T-cell (primary cell): ENCODE data around the gene TMCO2. TPM values are rescaled to one million over a fixed set of nuclear protein-coding genes. Genes with fewer than 3 reads are reported as not detected.
A peak's percentile ranks its signal among the peaks of the same experiment; 100 is the strongest.

Experiments used
- ATAC-seq, 4 experiments: fragments of 200-7000 bp in 3 of 4; fragments of 150-1000 bp in 1 of 4; cut with Tn5 transposase; replicated peaks in 1 of 4; 1 replicate in 3 of 4; 2 replicates in 1 of 4; pipeline ENCODE4 v1.10.0; 2021; ENCODE audit warnings: moderate library complexity in 3 of 4, mild to moderate bottlenecking in 2 of 4, moderate number of reproducible peaks in 1 of 4
- CTCF ChIA-PET, 2 donors: fragments of 300-600 bp; sonication (Branson Sonifier 250); formaldehyde crosslinking; loops; one replicate each; lab custom pipeline; 2022; ENCODE audit warnings: antibody characterized with exemption in 2 of 2; lab: Charles Lee
- POLR2A ChIA-PET, 2 donors: fragments of 300-600 bp; sonication (Branson Sonifier 250); formaldehyde crosslinking; loops; one replicate each; lab custom pipeline; 2022; ENCODE audit warnings: antibody characterized with exemption in 2 of 2; lab: Charles Lee
- DNase-seq, 35 experiments: peaks; one replicate each; pipeline versions ENCODE4 v3.0.0 to v3.0.0-alpha.2; 2013 to 2023
- H3K27ac ChIP-seq: one replicate; pipeline ENCODE4 v1.5.1; 2013; ENCODE audit warnings: low read length
- H3K27me3 ChIP-seq, 2 experiments: replicated peaks in 1 of 2; 1 replicate in 1 of 2; 2 replicates in 1 of 2; pipeline versions ENCODE4 v1.6.1 to v1.7.0; 2013; ENCODE audit warnings: low read length in 1 of 2, mixed read lengths in 1 of 2; ENCODE audit not compliant: control insufficient read depth in 2 of 2, insufficient read depth in 2 of 2; ENCODE audit errors: extremely low read depth in 1 of 2
- H3K36me3 ChIP-seq, 2 donors: 1 replicate in 1 of 2; 2 replicates in 1 of 2; pipeline versions ENCODE4 v1.6.1 to v1.7.0; 2013; ENCODE audit warnings: low read length in 1 of 2; ENCODE audit not compliant: control insufficient read depth in 2 of 2, insufficient read depth in 1 of 2; ENCODE audit errors: extremely low read depth in 1 of 2
- H3K4me1 ChIP-seq, 2 experiments: 1 replicate in 1 of 2; 2 replicates in 1 of 2; pipeline versions ENCODE4 v1.6.1 to v1.7.0; 2013; ENCODE audit warnings: low read length in 2 of 2, mixed read lengths in 1 of 2; ENCODE audit not compliant: insufficient read depth in 2 of 2, control insufficient read depth in 1 of 2; ENCODE audit errors: extremely low read depth in 1 of 2
- H3K4me3 ChIP-seq, 2 donors: 1 replicate in 1 of 2; 2 replicates in 1 of 2; pipeline versions ENCODE4 v1.5.1 to v1.7.0; 2013; ENCODE audit warnings: mild to moderate bottlenecking in 2 of 2, low read length in 1 of 2, moderate library complexity in 1 of 2; ENCODE audit not compliant: control insufficient read depth in 1 of 2; ENCODE audit errors: extremely low read depth in 1 of 2
- H3K9me3 ChIP-seq: 2 replicates; pipeline ENCODE4 v1.7.0; 2013
- H3K27ac Mint-ChIP-seq, 2 donors: one replicate each; pipeline ENCODE4 v1.8.0; 2020 to 2021; ENCODE audit warnings: mild to moderate bottlenecking in 2 of 2, mixed read lengths in 2 of 2
- H3K27me3 Mint-ChIP-seq, 2 donors: one replicate each; pipeline ENCODE4 v1.8.0; 2021 to 2022; ENCODE audit warnings: mixed read lengths in 2 of 2
- H3K36me3 Mint-ChIP-seq: one replicate; pipeline ENCODE4 v1.8.0; 2021; ENCODE audit warnings: mixed read lengths
- H3K4me1 Mint-ChIP-seq, 3 donors: one replicate each; pipeline ENCODE4 v1.8.0; 2020 to 2022; ENCODE audit warnings: mixed read lengths in 3 of 3, mild to moderate bottlenecking in 1 of 3
- H3K4me3 Mint-ChIP-seq, 3 donors: one replicate each; pipeline ENCODE4 v1.8.0; 2020 to 2022; ENCODE audit warnings: mild to moderate bottlenecking in 3 of 3, mixed read lengths in 3 of 3, moderate library complexity in 3 of 3
- H3K9me3 Mint-ChIP-seq, 3 donors: one replicate each; pipeline ENCODE4 v1.8.0; 2020 to 2022; ENCODE audit warnings: mixed read lengths in 3 of 3
- WGBS: methylation state at CpG from one replicate; pipeline ENCODE4 v1.1.5; 2013; ENCODE audit warnings: missing lambda C conversion rate; ENCODE audit not compliant: insufficient coverage; 5-methylcytosine and 5-hydroxymethylcytosine counted together
- total RNA-seq, 35 experiments: library from RNA in 6 of 35; stranded (reverse) in 6 of 35; fragments of 120-200 nt in 1 of 35; gene quantifications; one replicate each; pipeline versions ENCODE4 v1.2.1 to v1.2.4 and lab custom pipeline; 2013 to 2026

The TMCO2 gene
- total RNA-seq, 5 donors from 2014 or later (not counting 1 experiment from before 2014, with no cell fraction given): not detected

DNA sequence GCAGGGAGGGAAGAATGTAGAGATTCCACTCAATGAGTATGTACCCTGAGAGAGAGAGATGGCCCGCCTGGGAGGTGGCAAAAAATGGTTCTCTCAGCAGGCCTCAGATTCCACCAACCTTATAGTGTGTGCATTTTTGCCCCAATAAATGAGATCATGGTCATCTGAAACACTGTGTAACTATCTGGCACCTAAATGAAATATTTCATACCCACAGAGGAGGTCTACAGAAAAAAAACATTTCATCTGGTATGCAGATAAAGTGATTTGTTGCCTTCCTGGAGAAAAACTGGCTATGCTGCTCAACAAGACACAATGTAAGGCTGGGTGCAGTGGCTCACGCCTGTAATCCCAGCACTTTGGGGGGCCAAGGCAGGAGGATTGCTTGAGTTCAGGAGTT lies 4.9 kb downstream of the TMCO2 start:
- peaks cover 10 to 31% (median 30%) of the 10 kb centered on the region in 3 donors for H3K4me1 Mint-ChIP-seq
- CTCF ChIA-PET: no interaction called here
- DNase-seq (no peak), ATAC-seq (no peak)
- no peak overlapping the region for H3K4me3 Mint-ChIP-seq
- POLR2A ChIA-PET: no interaction called here
- Histone ChIP-seq H3K36me3 (peaks cover 0 to 4% of the 10 kb centered on the region in 2 donors), H3K27me3 (no peaks in the 10 kb centered on the region), H3K4me1 (peaks cover 3 to 8% of the 10 kb centered on the region in 2 experiments), H3K27ac (no peak overlapping the region), H3K4me3 (no peak overlapping the region), H3K9me3 (no peaks in the 10 kb centered on the region)
- no CpG with 5 or more reads among the region's 2 CpGs for WGBS
- H3K27ac Mint-ChIP-seq: no peak overlapping the region
- H3K36me3 Mint-ChIP-seq: peaks cover 4% of the 10 kb centered on the region
- H3K9me3 Mint-ChIP-seq: no peaks in the 10 kb centered on the region
- H3K27me3 Mint-ChIP-seq: no peaks in the 10 kb centered on the region

DNA sequence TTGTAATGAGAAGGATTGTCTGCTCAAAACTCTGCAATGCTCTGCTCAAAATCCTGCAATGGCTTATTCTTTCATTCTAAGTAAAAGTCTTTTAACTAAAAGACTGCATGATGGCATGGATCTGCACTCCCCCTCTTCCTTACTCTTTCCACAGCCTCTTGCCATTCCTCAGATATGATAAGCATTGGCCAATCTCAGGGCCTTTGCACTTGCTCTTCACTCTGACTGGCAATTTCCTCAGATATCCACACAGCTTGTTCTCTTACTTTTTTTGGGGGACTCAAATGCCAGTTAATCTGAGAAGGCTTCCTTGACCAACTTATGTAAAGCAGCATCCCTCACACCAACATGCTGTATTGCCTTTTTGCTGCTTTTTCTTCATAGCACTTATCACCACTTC lies 7.5 kb downstream of the TMCO2 start:
- no peak overlapping the region for H3K27ac ChIP-seq
- H3K27me3 Mint-ChIP-seq: no peaks in the 10 kb centered on the region
- ChIA-PET POLR2A (interaction anchor here in 1 of 2 donors (0.5 kb wide), 1 partner anchor 99 kb away, joined by 4 read pairs; no protein-coding TSS in a partner anchor), CTCF (interaction anchor here (1.4 to 3.3 kb wide), 2 partner anchors 60 to 83 kb away, joined by 3 to 18 read pairs; no protein-coding TSS in a partner anchor)
- peaks cover 0 to 8% of the 10 kb centered on the region in 2 donors for H3K36me3 ChIP-seq
- H3K36me3 Mint-ChIP-seq: peaks cover 5% of the 10 kb centered on the region
- no peaks in the 10 kb centered on the region for H3K9me3 Mint-ChIP-seq
- H3K4me3 ChIP-seq: no peak overlapping the region
- H3K27ac Mint-ChIP-seq: no peak overlapping the region
- ATAC-seq: no peak
- no peaks in the 10 kb centered on the region for H3K27me3 ChIP-seq
- H3K4me1 ChIP-seq: peaks cover 13 to 20% of the 10 kb centered on the region in 2 experiments
- H3K4me3 Mint-ChIP-seq: no peak overlapping the region
- peaks cover 15 to 48% (median 47%) of the 10 kb centered on the region in 3 donors for H3K4me1 Mint-ChIP-seq
- no peak for DNase-seq
- no peaks in the 10 kb centered on the region for H3K9me3 ChIP-seq

DNA sequence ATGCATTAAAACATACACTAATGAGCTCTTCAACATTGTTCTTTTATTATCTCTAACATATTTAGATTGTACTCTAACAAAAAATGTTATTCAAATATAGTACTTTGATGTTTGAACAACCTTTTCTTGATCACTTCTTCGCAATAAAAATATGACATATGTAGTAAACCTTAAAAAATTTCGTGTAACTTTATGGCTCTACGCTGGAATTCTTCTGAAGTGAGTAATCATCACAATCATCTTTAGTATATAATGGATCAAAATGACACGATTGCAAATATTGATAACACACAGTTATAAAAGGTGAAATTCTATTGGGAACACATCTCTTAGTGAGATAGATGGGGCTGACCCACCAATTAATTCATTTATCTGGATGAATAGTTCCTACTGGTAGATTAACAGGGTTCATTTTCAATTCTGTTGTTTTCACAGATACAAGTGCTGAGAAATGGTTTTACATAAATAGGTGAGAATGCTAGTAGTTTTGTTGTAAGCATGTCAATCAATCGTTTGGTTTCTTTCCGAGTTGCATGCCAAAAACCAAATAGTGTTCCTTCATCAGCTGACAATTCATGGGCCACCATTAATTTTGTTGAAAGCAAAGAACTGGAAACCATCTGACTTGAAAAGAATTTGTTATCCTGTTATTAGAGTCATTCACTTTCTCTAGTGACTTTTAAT lies 8.8 kb downstream of the TMCO2 start:
- no peaks in the 10 kb centered on the region for H3K27me3 Mint-ChIP-seq
- H3K27me3 ChIP-seq: no peaks in the 10 kb centered on the region
- DNase-seq: peak in 1 of 35 experiments; percentile 13
- peak overlapping the region; percentile 100 for H3K27ac Mint-ChIP-seq
- no peak for ATAC-seq
- H3K36me3 Mint-ChIP-seq: peaks cover 18% of the 10 kb centered on the region
- no peaks in the 10 kb centered on the region for H3K9me3 ChIP-seq
- WGBS: no CpG with 5 or more reads among the region's 6 CpGs
- peak overlapping the region; percentile 94 to 99 (median 98) for H3K4me3 Mint-ChIP-seq
- H3K36me3 ChIP-seq: peaks cover 0 to 20% of the 10 kb centered on the region in 2 donors
- POLR2A ChIA-PET: interaction anchor here (0.6 to 1.0 kb wide), 3 partner anchors 16 to 1375 kb away, joined by 4 to 12 read pairs (median 4); no protein-coding TSS in a partner anchor
- peaks cover 24 to 57% (median 50%) of the 10 kb centered on the region in 3 donors for H3K4me1 Mint-ChIP-seq
- H3K4me3 ChIP-seq: no peak overlapping the region
- H3K27ac ChIP-seq: peak overlapping the region; percentile 100
- no peaks in the 10 kb centered on the region for H3K9me3 Mint-ChIP-seq
- CTCF ChIA-PET: interaction anchor here (1.4 to 3.3 kb wide), 3 partner anchors 16 to 82 kb away, joined by 3 to 18 read pairs (median 6); no protein-coding TSS in a partner anchor
- peaks cover 13 to 20% of the 10 kb centered on the region in 2 experiments for H3K4me1 ChIP-seq

DNA sequence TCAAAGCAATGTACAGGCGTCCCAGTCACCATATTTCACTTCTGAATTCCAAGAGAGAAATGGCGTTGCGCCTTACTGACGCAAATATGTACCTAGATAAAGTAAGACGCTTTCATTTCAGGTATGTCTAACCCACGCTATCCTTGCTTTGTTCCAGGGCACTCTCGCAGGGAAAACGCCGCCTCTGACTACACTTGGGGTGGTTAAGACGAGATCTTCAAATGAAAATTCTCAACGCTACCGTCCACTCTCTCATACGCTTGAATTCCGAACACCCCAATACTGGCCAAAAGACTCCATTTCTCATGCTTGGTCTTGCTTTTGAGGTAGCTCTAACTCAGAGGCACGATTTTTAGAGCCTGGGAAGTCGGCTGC lies 9.6 kb downstream of the TMCO2 start:
- H3K4me3 Mint-ChIP-seq: peak overlapping the region; percentile 94 to 99 (median 98)
- WGBS: 0% methylated on average over 8 of the region's 16 CpGs
- Histone ChIP-seq H3K27me3 (no peaks in the 10 kb centered on the region), H3K36me3 (peaks cover 0 to 27% of the 10 kb centered on the region in 2 donors), H3K4me1 (peaks cover 13 to 20% of the 10 kb centered on the region in 2 experiments), H3K27ac (peak overlapping the region; percentile 100), H3K9me3 (no peaks in the 10 kb centered on the region), H3K4me3 (peak overlapping the region; percentile 85 to 98)
- CTCF ChIA-PET: interaction anchor here in 1 of 2 donors (0.7 to 3.3 kb wide), 3 partner anchors 16 to 102 kb away, joined by 6 to 18 read pairs (median 7); no protein-coding TSS in a partner anchor
- H3K36me3 Mint-ChIP-seq: peaks cover 25% of the 10 kb centered on the region
- ATAC-seq (peak in 3 of 4 experiments; percentile 4 to 14 (median 5)), DNase-seq (peak in 4 of 35 experiments; percentile 0 to 20 (median 5))
- POLR2A ChIA-PET: interaction anchor here in 1 of 2 donors (0.7 to 1.0 kb wide), 2 partner anchors 17 to 1375 kb away, joined by 4 to 12 read pairs; no protein-coding TSS in a partner anchor
- peak overlapping the region; percentile 100 for H3K27ac Mint-ChIP-seq
- H3K9me3 Mint-ChIP-seq: no peaks in the 10 kb centered on the region
- peaks cover 31 to 60% (median 54%) of the 10 kb centered on the region in 3 donors for H3K4me1 Mint-ChIP-seq
- no peaks in the 10 kb centered on the region for H3K27me3 Mint-ChIP-seq

DNA sequence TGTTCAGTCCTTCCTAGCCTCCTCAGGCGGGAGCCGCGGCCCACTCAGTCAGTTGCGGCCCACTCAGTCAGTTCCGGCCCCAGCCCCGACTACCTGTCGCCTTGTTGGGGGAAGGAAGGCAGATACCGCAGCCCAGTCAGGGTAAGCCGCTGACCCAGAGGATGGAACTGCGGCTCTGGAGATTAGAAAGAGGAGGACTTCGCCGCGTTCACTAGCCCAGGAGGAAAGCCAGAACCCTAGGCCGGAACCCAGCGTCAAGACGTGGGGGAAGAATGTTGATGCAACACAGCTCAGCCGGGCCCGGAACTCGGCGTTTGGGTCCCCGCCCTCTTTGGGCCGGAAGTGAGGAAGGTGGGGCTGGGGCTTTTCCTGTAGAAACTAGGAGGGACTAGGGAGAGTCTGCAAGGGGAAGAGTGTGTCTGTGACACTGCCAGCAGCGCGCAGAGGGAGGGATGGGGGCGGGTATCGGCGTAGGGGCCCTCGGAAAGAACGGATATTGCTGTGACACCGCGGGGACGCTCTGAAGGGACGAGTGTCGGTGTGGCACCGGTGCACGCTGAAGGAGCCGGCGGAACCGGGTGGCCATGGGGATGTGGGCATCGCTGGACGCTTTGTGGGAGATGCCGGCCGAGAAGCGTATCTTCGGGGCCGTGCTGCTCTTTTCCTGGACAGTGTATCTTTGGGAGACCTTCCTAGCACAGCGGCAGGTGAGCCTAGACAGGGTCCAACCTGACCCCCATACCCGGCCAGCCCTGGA lies 10.1 kb downstream of the TMCO2 start, which contains the start of gene ZMPSTE24:
TSS of gene ZMPSTE24 (plus strand) at position 549 of the 757 bp plus-strand sequence. CDS start at position 585, 36 bp downstream.
- POLR2A ChIA-PET: interaction anchor here in 1 of 2 donors (1.0 kb wide), 1 partner anchor 17 kb away, joined by 12 read pairs; no protein-coding TSS in a partner anchor
- peak within 1 kb of the TSS; percentile 100 for H3K27ac ChIP-seq
- Mint-ChIP-seq H3K9me3 (no peaks in the 10 kb centered on the region), H3K4me1 (peaks cover 35 to 64% (median 59%) of the 10 kb centered on the region in 3 donors), H3K27ac (peak within 1 kb of the TSS; percentile 100), H3K4me3 (peak within 1 kb of the TSS; percentile 94 to 99 (median 98)), H3K36me3 (peaks cover 29% of the 10 kb centered on the region), H3K27me3 (no peaks in the 10 kb centered on the region)
- H3K27me3 ChIP-seq: no peaks in the 10 kb centered on the region
- H3K4me1 ChIP-seq: peaks cover 13 to 20% of the 10 kb centered on the region in 2 experiments
- DNase-seq (peak; percentile 90 to 98 (median 97)), ATAC-seq (peak; percentile 96 to 97 (median 97))
- H3K36me3 ChIP-seq: peaks cover 0 to 33% of the 10 kb centered on the region in 2 donors
- CTCF ChIA-PET: interaction anchor here in 1 of 2 donors (0.7 to 3.3 kb wide), 3 partner anchors 17 to 103 kb away, joined by 6 to 18 read pairs (median 7); no protein-coding TSS in a partner anchor
- H3K4me3 ChIP-seq: peak within 1 kb of the TSS; percentile 94 to 98
- H3K9me3 ChIP-seq: no peaks in the 10 kb centered on the region
- whole genome bisulfite sequencing: under 1% methylated on average over 48 of the region's 48 CpGs
